Astrocyte of the spinal cord (primary cell): Measurements from ENCODE around the gene MBD5.
A peak's percentile ranks its signal among the peaks of the same experiment; 100 is the strongest.

Experiments used
- DNase-seq: peaks from one replicate; pipeline ENCODE4 v3.0.0; 2011; ENCODE audit warnings: low read depth, low spot score
- H3K4me3 ChIP-seq: 2 replicates; pipeline ENCODE4 v1.5.1; 2011; ENCODE audit warnings: low read depth, mild to moderate bottlenecking, low read length, moderate library complexity
- in situ Hi-C: cut with HindIII; loops from 2 replicates; pipeline ENCODE4 v1.10.0; 2017; ENCODE audit warnings: low sequenced_read_pairs
- TF ChIP-seq, protein P1 (sequence below): IDR thresholded peaks from 2 replicates; pipeline ENCODE4 v1.5.1; 2012; ENCODE audit warnings: low read depth, mild to moderate bottlenecking, low read length, inconsistent platforms

MBD5 gene

DNA sequence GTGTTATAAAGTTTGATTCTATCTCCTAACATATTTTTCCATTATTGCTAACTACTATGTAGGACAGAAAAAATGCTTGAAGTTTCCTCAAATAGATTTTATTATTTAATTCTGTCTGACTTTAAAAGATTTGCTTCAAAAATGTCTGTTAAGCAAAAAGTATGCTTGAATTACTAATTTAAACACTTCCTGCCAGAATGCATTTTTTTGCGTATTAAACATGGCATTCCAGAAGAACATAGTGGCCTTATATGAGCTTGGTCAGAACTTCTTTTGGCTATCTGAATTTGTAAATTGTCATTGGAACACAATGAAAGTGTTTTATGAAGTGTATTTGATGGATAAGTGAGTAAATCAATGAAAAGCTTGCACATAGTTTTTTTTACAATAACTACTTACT, 37.8 kb downstream of the MBD5 start:
- TF ChIP-seq, protein P1, sequence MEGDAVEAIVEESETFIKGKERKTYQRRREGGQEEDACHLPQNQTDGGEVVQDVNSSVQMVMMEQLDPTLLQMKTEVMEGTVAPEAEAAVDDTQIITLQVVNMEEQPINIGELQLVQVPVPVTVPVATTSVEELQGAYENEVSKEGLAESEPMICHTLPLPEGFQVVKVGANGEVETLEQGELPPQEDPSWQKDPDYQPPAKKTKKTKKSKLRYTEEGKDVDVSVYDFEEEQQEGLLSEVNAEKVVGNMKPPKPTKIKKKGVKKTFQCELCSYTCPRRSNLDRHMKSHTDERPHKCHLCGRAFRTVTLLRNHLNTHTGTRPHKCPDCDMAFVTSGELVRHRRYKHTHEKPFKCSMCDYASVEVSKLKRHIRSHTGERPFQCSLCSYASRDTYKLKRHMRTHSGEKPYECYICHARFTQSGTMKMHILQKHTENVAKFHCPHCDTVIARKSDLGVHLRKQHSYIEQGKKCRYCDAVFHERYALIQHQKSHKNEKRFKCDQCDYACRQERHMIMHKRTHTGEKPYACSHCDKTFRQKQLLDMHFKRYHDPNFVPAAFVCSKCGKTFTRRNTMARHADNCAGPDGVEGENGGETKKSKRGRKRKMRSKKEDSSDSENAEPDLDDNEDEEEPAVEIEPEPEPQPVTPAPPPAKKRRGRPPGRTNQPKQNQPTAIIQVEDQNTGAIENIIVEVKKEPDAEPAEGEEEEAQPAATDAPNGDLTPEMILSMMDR: no peak
- in situ Hi-C loops: no loop called here

DNA sequence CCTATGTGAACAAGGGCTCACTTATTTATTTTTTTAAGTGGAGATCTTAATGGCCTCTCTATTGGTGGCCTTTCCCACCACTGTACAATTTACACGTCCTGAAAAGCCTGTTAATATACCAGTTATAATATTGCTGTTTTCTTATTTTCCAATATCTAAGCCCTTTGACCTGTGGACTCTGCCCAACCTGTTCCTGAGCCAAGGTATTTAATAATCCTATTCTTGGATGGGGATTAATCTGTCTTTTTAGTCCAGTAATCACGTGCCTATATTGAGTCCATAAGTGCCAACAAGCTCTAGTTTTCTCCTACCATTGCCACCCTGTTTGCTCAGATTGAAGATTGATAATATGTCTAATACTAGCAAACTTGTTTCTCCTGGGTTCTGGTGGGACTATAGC, 42.7 kb downstream of the MBD5 start:
- no peak for DNase-seq
- H3K4me3 ChIP-seq: no peak overlapping the region
- TF ChIP-seq, protein P1: no peak
- in situ Hi-C loops: no loop called here

More for the DNA sequence above, 37.8 kb downstream of the MBD5 start:
- no peak for DNase-seq
- H3K4me3 ChIP-seq: no peak overlapping the region

DNA sequence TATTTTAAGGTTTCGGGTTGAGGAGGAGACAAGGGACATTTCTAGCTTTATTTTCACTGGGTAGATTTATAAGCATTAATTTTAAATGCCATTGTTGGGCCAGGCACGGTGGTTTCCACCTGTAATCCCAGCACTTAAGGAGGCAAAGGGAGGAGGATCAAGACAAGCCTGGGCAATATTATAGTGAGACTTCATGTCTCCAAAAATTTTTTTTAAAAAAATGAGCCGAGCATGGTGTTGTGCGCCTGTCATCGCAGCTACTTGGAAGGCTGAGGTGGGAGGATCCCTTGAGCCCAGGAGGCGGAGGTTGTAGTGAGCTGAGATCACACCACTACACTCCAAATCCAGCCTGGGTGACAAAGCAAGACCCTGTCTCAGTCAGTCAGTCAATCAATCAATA, 45.0 kb downstream of the MBD5 start:
- TF ChIP-seq, protein P1: no peak
- in situ Hi-C loops: no loop called here
- no peak overlapping the region for H3K4me3 ChIP-seq

DNA sequence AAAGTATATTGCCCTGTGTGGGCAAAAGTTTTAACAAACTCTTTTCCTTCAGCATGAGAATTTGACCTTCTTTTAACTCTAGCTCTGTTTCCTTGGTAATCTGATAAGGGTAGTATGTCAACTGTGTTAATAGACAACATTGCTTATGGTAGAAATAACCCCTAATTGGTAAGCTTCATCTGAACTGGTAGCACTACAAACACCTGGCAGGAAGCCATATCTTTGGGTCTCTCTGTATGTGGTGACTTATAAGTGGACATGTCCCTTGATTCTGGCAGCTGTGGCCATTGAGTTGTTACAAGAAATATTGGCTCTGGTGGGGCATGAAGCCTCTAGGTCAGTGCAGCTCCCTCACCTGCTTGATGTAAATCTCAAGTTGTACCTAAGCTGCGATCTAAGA, 46.9 kb downstream of the MBD5 start:
- no peak for DNase-seq
- no peak overlapping the region for H3K4me3 ChIP-seq
- in situ Hi-C loops: no loop called here
- TF ChIP-seq, protein P1: no peak

More for the DNA sequence above, 45.0 kb downstream of the MBD5 start:
- no peak for DNase-seq

DNA sequence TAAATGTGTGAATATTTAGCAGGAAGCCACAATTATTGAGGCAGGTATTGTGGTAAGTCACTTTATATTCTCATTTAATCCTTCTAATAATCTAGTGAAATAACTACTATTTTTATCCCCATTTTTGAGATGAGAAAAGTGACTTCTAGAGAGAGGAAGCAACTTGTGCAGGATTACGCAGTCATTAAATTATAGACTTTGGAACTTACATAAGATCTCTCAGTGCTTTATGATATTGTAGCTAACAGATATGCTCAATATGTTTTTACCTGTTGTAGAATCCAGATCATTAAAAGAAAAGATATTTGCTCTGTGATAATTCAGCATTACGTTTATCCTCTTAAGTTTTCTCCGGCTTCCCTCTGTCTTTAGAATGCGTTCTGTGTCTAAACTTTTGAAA, 50.5 kb downstream of the MBD5 start:
- in situ Hi-C loops: no loop called here
- DNase-seq: no peak
- TF ChIP-seq, protein P1: no peak
- no peak overlapping the region for H3K4me3 ChIP-seq

DNA sequence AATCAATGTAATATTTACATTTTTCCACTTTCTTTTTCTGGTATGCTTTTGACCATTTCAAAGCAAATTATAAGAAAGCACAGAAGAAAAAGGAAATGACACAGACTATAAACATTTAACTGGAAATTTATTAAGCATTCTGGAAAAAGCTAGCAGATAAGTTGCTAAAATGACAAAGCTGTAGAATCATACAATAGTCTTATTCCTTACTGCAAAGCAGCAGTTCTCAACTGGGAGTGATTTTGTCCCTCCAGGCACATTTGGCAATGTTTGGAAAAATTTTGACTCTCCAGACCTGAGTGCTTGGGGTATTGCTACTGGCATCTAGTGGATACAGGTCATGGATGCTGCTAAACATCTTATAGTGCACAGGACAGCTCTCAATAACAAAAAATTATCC, 75.1 kb downstream of the MBD5 start:
- peak; percentile 4 for DNase-seq
- in situ Hi-C loops: no loop called here
- no peak overlapping the region for H3K4me3 ChIP-seq
- TF ChIP-seq, protein P1: no peak

DNA sequence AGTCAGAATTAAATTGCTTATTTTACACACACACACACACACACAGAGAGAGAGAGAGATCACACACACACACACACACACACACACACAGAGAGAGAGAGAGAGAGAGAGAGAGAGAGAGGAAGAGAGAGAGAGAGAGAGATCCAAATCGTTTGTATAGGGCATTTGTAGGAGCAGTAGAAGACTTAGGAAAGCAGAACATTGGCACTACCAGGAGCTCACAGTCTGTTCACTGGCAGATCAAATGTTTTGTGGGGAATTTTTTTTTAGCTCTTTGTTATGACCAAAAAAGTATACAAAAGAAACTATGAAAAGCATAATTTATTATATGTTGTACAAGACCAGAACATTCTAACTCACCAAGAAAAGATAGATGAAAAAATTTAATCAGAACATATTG, 81.8 kb downstream of the MBD5 start:
- no peak for DNase-seq
- in situ Hi-C loops: no loop called here
- H3K4me3 ChIP-seq: no peak overlapping the region
- TF ChIP-seq, protein P1: no peak
